Esophagus (tissue), 2 donors: ENCODE results near the gene AP4S1. TPM values are rescaled to one million over a fixed set of nuclear protein-coding genes. Genes with fewer than 3 reads are reported as not detected.
"Not testable (repeated sequence)": the region's sequence is repeated elsewhere in the genome, so short reads cannot be mapped to it uniquely, and the experiment has no call there.

Source experiments
- H3K27ac ChIP-seq, 2 donors: one replicate each; pipeline ENCODE4 v1.5.1; 2013; ENCODE audit warnings: low read depth in 2 of 2, mild to moderate bottlenecking in 2 of 2, inconsistent platforms in 1 of 2, low read length in 1 of 2, moderate library complexity in 1 of 2
- H3K27me3 ChIP-seq, 2 donors: one replicate each; pipeline ENCODE4 v1.6.1; 2013; ENCODE audit warnings: low read length in 2 of 2, control low read depth in 1 of 2, mild to moderate bottlenecking in 1 of 2; ENCODE audit not compliant: insufficient read depth in 2 of 2, control insufficient read depth in 1 of 2
- H3K36me3 ChIP-seq, 2 donors: one replicate each; pipeline ENCODE4 v1.6.1; 2013; ENCODE audit warnings: low read length in 1 of 2; ENCODE audit not compliant: control insufficient read depth in 2 of 2, insufficient read depth in 2 of 2
- H3K4me1 ChIP-seq, 2 donors: one replicate each; pipeline ENCODE4 v1.6.1; 2013; ENCODE audit warnings: low read length in 1 of 2; ENCODE audit not compliant: control insufficient read depth in 2 of 2, insufficient read depth in 2 of 2
- H3K4me3 ChIP-seq, 2 donors: one replicate each; pipeline ENCODE4 v1.5.1; 2013; ENCODE audit warnings: low read length in 2 of 2, mild to moderate bottlenecking in 2 of 2, low read depth in 1 of 2, moderate library complexity in 1 of 2
- H3K9me3 ChIP-seq, 2 donors: one replicate each; pipeline ENCODE4 v1.6.1; 2013; ENCODE audit warnings: mild to moderate bottlenecking in 2 of 2, low read depth in 1 of 2, low read length in 1 of 2, moderate library complexity in 1 of 2; ENCODE audit not compliant: control insufficient read depth in 2 of 2, insufficient read depth in 1 of 2
- WGBS, 2 donors: extraction: QIAGEN DNeasy Blood & Tissue Kit; methylation state at CpG; one replicate each; pipeline ENCODE4 v1.1.7; 2013; 5-methylcytosine and 5-hydroxymethylcytosine counted together
- polyA plus RNA-seq, 2 donors: library from polyadenylated mRNA; stranded (reverse); fragments of 200-250 nt; gene quantifications; one replicate each; pipeline ENCODE4 v1.2.3, GENCODE V29; 2013
- donor health status: healthy with polysubstance abuse.
- donor health status: Bipolar disorder and iron deficiency.

AP4S1 gene
- polyA plus RNA-seq, 2 donors: 2.4 to 3.7 TPM

DNA sequence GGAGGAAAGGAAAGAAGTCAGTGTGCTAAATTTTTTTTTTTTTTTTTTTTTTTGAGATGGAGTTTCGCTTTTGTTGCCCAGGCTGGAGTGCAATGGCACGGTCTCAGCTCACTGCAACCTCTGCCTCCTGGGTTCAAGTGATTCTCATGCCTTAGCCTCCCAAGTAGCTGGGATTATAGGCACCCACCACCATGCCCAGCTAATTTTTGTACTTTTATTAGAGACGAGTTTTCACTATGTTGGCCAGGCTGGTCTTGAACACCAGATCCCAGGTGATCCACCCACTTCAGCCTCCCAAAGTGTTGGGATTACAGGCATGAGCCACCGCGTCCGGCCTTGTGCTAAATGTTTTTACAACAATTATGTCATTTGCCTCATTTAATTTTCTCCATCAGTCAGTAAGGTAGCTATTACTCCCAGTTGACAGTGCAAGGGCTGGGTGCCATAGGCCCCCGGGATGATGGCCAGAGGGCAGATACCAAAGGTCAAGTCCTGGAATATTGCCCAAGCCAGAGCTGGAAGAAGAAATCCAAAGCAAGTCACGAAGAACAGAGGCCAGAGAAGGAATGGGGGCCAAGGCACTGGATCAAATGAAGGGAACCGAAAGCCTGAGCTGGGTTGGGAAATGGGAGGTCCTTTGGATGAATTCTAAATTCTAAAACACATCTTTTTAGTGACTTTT is 27.6 kb downstream of the AP4S1 start:
- H3K4me1 ChIP-seq, H3K36me3 ChIP-seq, H3K27ac ChIP-seq, H3K9me3 ChIP-seq, H3K4me3 ChIP-seq, H3K27me3 ChIP-seq: not testable (repeated sequence)
- 73 to 78% methylated on average over 8 to 9 of the region's 9 CpGs for WGBS, 2 donors

GRCh38 chr14:31057035-31057434 is 31.6 kb downstream of the AP4S1 start:
- WGBS, 2 donors: 83 to 93% methylated on average over 1 of the region's 1 CpG
- H3K4me3 ChIP-seq: no peak overlapping the region
- peaks cover 0 to 2% of the 10 kb centered on the region in 2 donors for H3K4me1 ChIP-seq
- no peaks in the 10 kb centered on the region for H3K9me3 ChIP-seq
- H3K27me3 ChIP-seq: no peaks in the 10 kb centered on the region
- no peaks in the 10 kb centered on the region for H3K36me3 ChIP-seq
- peak overlapping the region in 1 of 2 donors; percentile 31 for H3K27ac ChIP-seq

- no peaks in the 10 kb centered on the region for H3K9me3 ChIP-seq
- peaks cover 0 to 2% of the 10 kb centered on the region in 2 donors for H3K4me1 ChIP-seq
- no peaks in the 10 kb centered on the region for H3K27me3 ChIP-seq
- H3K4me3 ChIP-seq: no peak overlapping the region
- WGBS, 2 donors: 80 to 89% methylated on average over 12 of the region's 12 CpGs
- H3K27ac ChIP-seq: peak overlapping the region; percentile 58 to 68
- no peaks in the 10 kb centered on the region for H3K36me3 ChIP-seq
These were observed 32.4 kb downstream of the AP4S1 start for GRCh38 chr14:31057701-31058364.

- Histone ChIP-seq H3K36me3 (no peaks in the 10 kb centered on the region), H3K27ac (peak overlapping the region; percentile 54 to 78)
- 36 to 52% methylated on average over 1 of the region's 1 CpG for WGBS, 2 donors
These were observed 33.9 kb downstream of the AP4S1 start for GRCh38 chr14:31059152-31059924.

DNA sequence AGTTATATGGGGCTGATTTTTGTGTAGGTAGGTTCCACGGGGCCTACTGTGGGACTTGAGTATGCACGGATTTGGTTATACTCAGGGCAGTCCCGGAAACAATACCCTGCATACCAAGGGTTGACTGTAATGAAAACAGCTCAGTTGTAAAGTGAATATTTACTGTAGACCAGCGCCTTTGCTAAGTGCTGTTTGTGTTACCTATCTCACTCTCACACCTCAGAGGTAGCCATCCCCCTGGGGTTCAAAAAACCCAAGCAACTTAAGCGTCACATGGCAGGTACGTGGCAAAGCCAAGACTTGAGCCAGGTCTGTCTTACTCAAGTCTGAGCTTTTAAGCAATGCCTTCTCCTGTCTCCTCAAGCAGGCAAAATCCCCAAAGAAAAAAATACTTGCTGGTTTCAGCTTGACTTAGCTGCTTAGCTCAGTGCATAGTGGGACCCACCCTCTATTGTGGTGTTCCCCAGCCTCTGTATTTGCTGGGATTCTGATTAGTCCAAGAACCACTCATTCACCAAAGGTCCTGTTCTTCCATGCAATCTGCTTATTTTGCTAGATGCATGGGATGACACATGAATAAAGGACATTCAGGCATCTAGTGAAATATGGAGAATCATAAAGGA is 34.9 kb downstream of the AP4S1 start:
- WGBS, 2 donors: 68 to 70% methylated on average over 6 of the region's 6 CpGs
- peaks cover 0 to 2% of the 10 kb centered on the region in 2 donors for H3K4me1 ChIP-seq
- no peak overlapping the region for H3K4me3 ChIP-seq
- no peaks in the 10 kb centered on the region for H3K36me3 ChIP-seq
- H3K9me3 ChIP-seq: no peaks in the 10 kb centered on the region
- H3K27ac ChIP-seq: peak overlapping the region in 1 of 2 donors; percentile 47
- no peaks in the 10 kb centered on the region for H3K27me3 ChIP-seq

More at GRCh38 chr14:31059152-31059924, 33.9 kb downstream of the AP4S1 start:
- no peaks in the 10 kb centered on the region for H3K9me3 ChIP-seq
- no peak overlapping the region for H3K4me3 ChIP-seq
- H3K4me1 ChIP-seq: peaks cover 0 to 2% of the 10 kb centered on the region in 2 donors
- no peaks in the 10 kb centered on the region for H3K27me3 ChIP-seq

DNA sequence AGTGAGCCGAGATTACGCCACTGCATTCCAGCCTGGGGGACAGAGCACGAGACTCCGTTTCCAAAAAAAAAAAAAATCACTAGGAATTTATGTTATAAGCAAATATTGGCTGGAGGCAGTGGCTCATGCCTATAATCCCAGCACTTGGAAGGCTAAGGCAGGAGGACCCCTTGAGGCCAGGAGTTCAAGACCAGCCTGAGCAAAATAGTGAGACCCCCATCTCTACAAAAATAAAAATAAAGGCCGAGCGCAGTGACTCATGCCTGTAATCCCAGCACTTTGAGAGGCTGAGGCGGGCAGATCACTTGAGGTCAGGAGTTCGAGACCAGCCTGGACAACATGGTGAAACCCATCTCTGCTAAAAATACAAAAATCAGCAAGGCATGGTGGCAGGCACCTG is 37.5 kb downstream of the AP4S1 start:
- not testable (repeated sequence) for H3K4me3 ChIP-seq, H3K9me3 ChIP-seq, H3K27me3 ChIP-seq, H3K27ac ChIP-seq, H3K36me3 ChIP-seq, H3K4me1 ChIP-seq
- WGBS, 2 donors: 92 to 96% methylated on average over 8 of the region's 8 CpGs

GRCh38 chr14:31068235-31068634 is 42.8 kb downstream of the AP4S1 start:
- Histone ChIP-seq H3K9me3 (no peaks in the 10 kb centered on the region), H3K36me3 (no peaks in the 10 kb centered on the region), H3K4me3 (no peak overlapping the region), H3K27me3 (no peaks in the 10 kb centered on the region), H3K4me1 (no peaks in the 10 kb centered on the region), H3K27ac (no peak overlapping the region)
- 75 to 80% methylated on average over 1 of the region's 1 CpG for WGBS, 2 donors

GRCh38 chr14:31069343-31069742 is 43.9 kb downstream of the AP4S1 start:
- Histone ChIP-seq H3K27ac (no peak overlapping the region), H3K4me1 (no peaks in the 10 kb centered on the region), H3K27me3 (no peaks in the 10 kb centered on the region), H3K36me3 (no peaks in the 10 kb centered on the region), H3K4me3 (no peak overlapping the region), H3K9me3 (no peaks in the 10 kb centered on the region)
- 89 to 95% methylated on average over 3 of the region's 3 CpGs for WGBS, 2 donors

DNA sequence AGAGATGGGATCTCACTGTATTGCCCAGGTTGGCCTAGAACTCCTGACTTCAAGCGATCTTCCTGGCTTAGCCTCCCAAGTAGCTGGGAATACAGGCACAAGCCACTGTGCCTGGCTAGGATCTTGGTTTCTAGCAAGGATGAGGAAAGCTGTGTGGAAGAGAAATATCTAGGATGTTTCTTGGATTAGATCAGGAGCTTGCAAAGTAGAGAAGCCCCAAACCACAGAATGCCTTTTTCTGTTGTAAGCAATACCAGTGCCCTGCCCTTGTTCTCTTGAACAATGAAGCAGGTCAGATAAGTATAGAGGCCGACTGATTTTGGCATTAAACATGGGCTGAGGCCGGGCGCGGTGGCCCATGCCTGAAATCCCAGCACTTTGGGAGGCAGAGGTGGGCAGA is 45.0 kb downstream of the AP4S1 start:
- no peak overlapping the region for H3K27ac ChIP-seq
- H3K9me3 ChIP-seq: no peaks in the 10 kb centered on the region
- no peaks in the 10 kb centered on the region for H3K27me3 ChIP-seq
- H3K4me3 ChIP-seq: no peak overlapping the region
- no peaks in the 10 kb centered on the region for H3K4me1 ChIP-seq
- 94 to 96% methylated on average over 5 of the region's 5 CpGs for WGBS, 2 donors
- no peaks in the 10 kb centered on the region for H3K36me3 ChIP-seq
